ENCODE data around the gene TCF7L1. TPM values are rescaled to one million over a fixed set of nuclear protein-coding genes. Genes with fewer than 3 reads are reported as not detected.

TCF7L1 gene
- total and polyA plus RNA-seq, 9 of the 15 experiments (the other 6 are each of a cell fraction or from before 2014, with no cell fraction given), result 0.03 to 0.11 (median 0.07) TPM; not detected in 5

DNA sequence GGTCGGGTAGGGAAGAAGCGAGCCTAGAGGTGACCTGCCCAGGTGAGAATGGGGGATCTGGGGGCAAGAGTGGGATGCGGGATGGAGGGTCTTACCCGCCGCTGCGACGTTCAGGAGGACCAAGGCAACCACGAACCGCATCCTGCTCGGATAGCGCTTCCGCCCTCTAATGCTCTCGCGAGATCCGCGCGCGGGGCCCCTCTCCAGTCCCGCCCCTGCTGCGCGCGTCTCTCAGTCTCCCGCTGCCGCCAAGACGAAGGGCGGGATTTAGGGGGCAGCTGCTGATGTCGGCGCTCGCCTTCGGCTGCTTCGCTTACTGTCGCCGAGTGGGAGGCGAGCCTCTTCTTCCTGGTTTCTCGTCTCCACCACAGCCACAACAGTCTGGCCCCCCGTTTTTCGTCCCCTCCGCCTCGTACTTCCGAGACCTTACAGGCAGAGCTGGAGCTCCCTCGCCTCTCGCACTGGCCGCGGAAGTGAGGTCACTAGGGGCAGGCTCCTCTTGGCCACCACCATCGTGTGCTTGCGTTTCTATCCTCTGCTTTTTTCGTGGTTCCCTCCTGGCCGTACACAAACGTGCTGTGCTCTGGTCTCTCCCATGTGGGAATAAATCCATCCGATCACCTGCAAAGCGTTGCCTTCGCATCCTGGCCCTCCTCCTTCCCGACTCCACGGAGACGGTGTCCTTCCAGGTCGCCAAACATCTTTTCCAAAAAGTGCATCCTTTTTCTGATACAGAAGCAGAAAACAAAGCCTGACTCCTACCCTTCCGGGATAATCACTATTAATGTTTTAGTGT is 194.8 kb downstream of the TCF7L1 start, which contains the start of gene TGOLN2 (continued):
- 0 out of 2 replicates have a peak, but pooled peaks have one; percentile 63 for TF ChIP-seq FOXP4 (CRISPR knock-in tag; IDR thresholded peaks at IDR 0.05; ENCODE audit: borderline replicate concordance)
- no peak for TF ChIP-seq RBM15 (IDR thresholded peaks at IDR 0.05; ENCODE audit: insufficient read depth, low read length)
- TF ChIP-seq POU5F1 (IDR thresholded peaks at IDR 0.05; ENCODE audit: borderline replicate concordance, low read depth, low read length, partially characterized antibody), result no peak
- TF ChIP-seq CAMTA2 (CRISPR knock-in tag; conservative IDR thresholded peaks at IDR 0.05), result no peak
- peak; percentile 91 for TF ChIP-seq E2F1 (CRISPR knock-in tag; IDR thresholded peaks at IDR 0.05)
- no peak for TF ChIP-seq SNRNP70 (optimal IDR thresholded peaks at IDR 0.05; ENCODE audit: low read depth, low read length)
- TF ChIP-seq ZFX (CRISPR knock-in tag; IDR thresholded peaks at IDR 0.05), result peak; percentile 73
- peak in 1 of 2 experiments; percentile 48; a peak in 1 of 4 replicates for TF ChIP-seq ZNF639 (CRISPR knock-in tag; conservative IDR thresholded peaks at IDR 0.05 in 1 of 2, IDR thresholded peaks at IDR 0.05 in 1 of 2)
- no peak for TF ChIP-seq PRPF4 (IDR thresholded peaks at IDR 0.05; ENCODE audit: insufficient read depth, low read depth, low read length, poor library complexity, severe bottlenecking)
- TF ChIP-seq ZNF282 (CRISPR knock-in tag; IDR thresholded peaks at IDR 0.05), result no peak
- no peak; the same call in 1 of the 2 replicates for TF ChIP-seq HOXB6 (CRISPR knock-in tag; IDR thresholded peaks at IDR 0.05; ENCODE audit: borderline replicate concordance)
- TF ChIP-seq ZNF668 (CRISPR knock-in tag; IDR thresholded peaks at IDR 0.05), result no peak
- no peak; a peak in 1 of 4 replicates for TF ChIP-seq CSDE1 (IDR thresholded peaks at IDR 0.05)
- peak; percentile 99 for TF ChIP-seq SUPT5H (IDR thresholded peaks at IDR 0.05)
- TF ChIP-seq BMI1 (IDR thresholded peaks at IDR 0.05; ENCODE audit: low read length), result no peak
- TF ChIP-seq ZHX1 (conservative IDR thresholded peaks at IDR 0.05; ENCODE audit: low read length), result no peak; the same call in 1 of the 2 replicates
- no peak for TF ChIP-seq DDX20 (tag; IDR thresholded peaks at IDR 0.05; ENCODE audit: low read depth)
- no peak for TF ChIP-seq HMG20A (CRISPR knock-in tag; conservative IDR thresholded peaks at IDR 0.05)

Measured in K562 (cell line).